WTC11 (cell line): ENCODE results near the gene NCF2. TPM values are rescaled to one million over a fixed set of nuclear protein-coding genes. Genes with fewer than 3 reads are reported as not detected.
A peak's percentile ranks its signal among the peaks of the same experiment; 100 is the strongest.

Source experiments
- ATAC-seq: fragments of 200-7000 bp; cut with Tn5 transposase; 2 replicates; pipeline ENCODE4 v1.10.0; 2021; ENCODE audit warnings: mild to moderate bottlenecking, moderate library complexity
- CTCF ChIA-PET: fragments of 300-600 bp; sonication (Branson Sonifier 250); formaldehyde crosslinking; loops from one replicate; lab custom pipeline; 2021; ENCODE audit warnings: antibody characterized with exemption; lab: Charles Lee
- POLR2A ChIA-PET: fragments of 350-600 bp; sonication (Branson Sonifier 250); formaldehyde crosslinking; loops from one replicate; lab custom pipeline; 2021; ENCODE audit warnings: antibody characterized with exemption; lab: Charles Lee
- DNase-seq: peaks from one replicate; pipeline ENCODE4 v3.0.0; 2021; ENCODE audit warnings: low spot score
- H3K27ac Mint-ChIP-seq: 2 replicates; pipeline ENCODE4 v1.8.0; 2021; ENCODE audit warnings: mixed read lengths
- H3K27me3 Mint-ChIP-seq: 2 replicates; pipeline ENCODE4 v1.8.0; 2021; ENCODE audit warnings: low read depth, mild to moderate bottlenecking, moderate library complexity, mixed read lengths
- H3K36me3 Mint-ChIP-seq: 2 replicates; pipeline ENCODE4 v1.8.0; 2021; ENCODE audit warnings: mixed read lengths
- H3K4me1 Mint-ChIP-seq: 2 replicates; pipeline ENCODE4 v1.8.0; 2022; ENCODE audit warnings: mixed read lengths
- H3K4me3 Mint-ChIP-seq: 2 replicates; pipeline ENCODE4 v1.8.0; 2021; ENCODE audit warnings: mild to moderate bottlenecking, moderate library complexity, mixed read lengths
- H3K9me3 Mint-ChIP-seq: 2 replicates; pipeline ENCODE4 v1.8.0; 2021; ENCODE audit warnings: mixed read lengths
- AR ChIP-seq: fragments of 250-450 bp; sonication (Bioruptor Pico); IDR thresholded peaks from 2 replicates; pipeline ENCODE4 v1.9.0; 2021; ENCODE audit warnings: mild to moderate bottlenecking
- ARID4B ChIP-seq: sonication (generic); formaldehyde crosslinking; IDR thresholded peaks from 2 replicates; pipeline ENCODE4 v1.8.0; 2023; ENCODE audit warnings: missing genetic modification reagents, mild to moderate bottlenecking, borderline replicate concordance
- CREB1 ChIP-seq: sonication (generic); formaldehyde crosslinking; IDR thresholded peaks from 2 replicates; pipeline ENCODE4 v1.8.0; 2023; ENCODE audit warnings: mild to moderate bottlenecking, missing genetic modification reagents
- ELF4 ChIP-seq: sonication (generic); formaldehyde crosslinking; IDR thresholded peaks from 2 replicates; pipeline ENCODE4 v1.8.1; 2022; ENCODE audit warnings: low read depth, mild to moderate bottlenecking, moderate library complexity, missing genetic modification reagents
- FOXJ3 ChIP-seq: sonication (generic); formaldehyde crosslinking; IDR thresholded peaks from 2 replicates; pipeline ENCODE4 v1.9.0; 2021; ENCODE audit warnings: missing genetic modification reagents, mild to moderate bottlenecking, borderline replicate concordance
- FOXP4 ChIP-seq: sonication (generic); formaldehyde crosslinking; IDR thresholded peaks from 2 replicates; pipeline ENCODE4 v1.8.0; 2022; ENCODE audit warnings: mild to moderate bottlenecking, missing genetic modification reagents
- HMGXB4 ChIP-seq: sonication (generic); formaldehyde crosslinking; IDR thresholded peaks from 2 replicates; pipeline ENCODE4 v1.8.1; 2023; ENCODE audit warnings: mild to moderate bottlenecking, moderate library complexity, missing genetic modification reagents
- MLX ChIP-seq: sonication (generic); formaldehyde crosslinking; IDR thresholded peaks from 2 replicates; pipeline ENCODE4 v1.8.1; 2023; ENCODE audit warnings: mild to moderate bottlenecking, missing genetic modification reagents, moderate library complexity
- MYBL2 ChIP-seq: sonication (generic); formaldehyde crosslinking; IDR thresholded peaks from 2 replicates; pipeline ENCODE4 v1.8.1; 2023; ENCODE audit warnings: mild to moderate bottlenecking, moderate library complexity, missing genetic modification reagents
- NFE2L1 ChIP-seq: sonication (generic); formaldehyde crosslinking; IDR thresholded peaks from 2 replicates; pipeline ENCODE4 v1.8.1; 2023; ENCODE audit warnings: missing genetic modification reagents
- RORB ChIP-seq: fragments of 250-450 bp; sonication (Bioruptor Pico); IDR thresholded peaks from 2 replicates; pipeline ENCODE4 v1.9.0; 2021; ENCODE audit warnings: mild to moderate bottlenecking
- TCF7 ChIP-seq: sonication (generic); formaldehyde crosslinking; IDR thresholded peaks from 2 replicates; pipeline ENCODE4 v1.8.0; 2022; ENCODE audit warnings: mild to moderate bottlenecking, low read depth, missing genetic modification reagents, moderate library complexity
- ZNF121 ChIP-seq: sonication (generic); formaldehyde crosslinking; IDR thresholded peaks from 2 replicates; pipeline ENCODE4 v1.8.0; 2023; ENCODE audit warnings: missing genetic modification reagents
- ZNF416 ChIP-seq: fragments of 250-450 bp; sonication (Bioruptor Pico); IDR thresholded peaks from 2 replicates; pipeline ENCODE4 v1.9.0; 2021; ENCODE audit warnings: mild to moderate bottlenecking, inconsistent platforms
- ZNF425 ChIP-seq: fragments of 250-450 bp; sonication (Bioruptor Pico); conservative IDR thresholded peaks from 2 replicates; pipeline ENCODE4 v1.9.0; 2021; ENCODE audit warnings: mild to moderate bottlenecking
- ZNF671 ChIP-seq: fragments of 250-450 bp; sonication (Bioruptor Pico); IDR thresholded peaks from 2 replicates; pipeline ENCODE4 v1.8.0; 2021; ENCODE audit warnings: mild to moderate bottlenecking
- total RNA-seq: library from RNA; stranded (reverse); gene quantifications from 3 replicates; pipeline ENCODE4 v1.2.3, GENCODE V29; 2021

NCF2 gene
- total RNA-seq, 1 experiment from 2014 or later, result 0.52 TPM

GRCh38 chr1:183632114-183632513 is 41.9 kb upstream of the NCF2 start (continued):
- TF ChIP-seq AR (CRISPR knock-in tag) (no peak), CREB1 (CRISPR knock-in tag) (no peak)

GRCh38 chr1:183630748-183631147 is 40.5 kb upstream of the NCF2 start:
- no peak for TF ChIP-seq ZNF671 (CRISPR knock-in tag)
- TF ChIP-seq, all 79 proteins: peak for 0
- H3K4me1 Mint-ChIP-seq, result peaks cover 27% of the 10 kb centered on the region
- ATAC-seq (no peak), DNase-seq (no peak)
- CTCF ChIA-PET, result no interaction called here
- peaks cover 6% of the 10 kb centered on the region for H3K9me3 Mint-ChIP-seq
- H3K4me3 Mint-ChIP-seq, result no peak overlapping the region
- no peaks in the 10 kb centered on the region for H3K27me3 Mint-ChIP-seq
- H3K36me3 Mint-ChIP-seq, result peaks cover 27% of the 10 kb centered on the region
- POLR2A ChIA-PET, result no interaction called here
- H3K27ac Mint-ChIP-seq, result peak overlapping the region; percentile 38

GRCh38 chr1:183628537-183628936 is 38.3 kb upstream of the NCF2 start:
- ChIA-PET CTCF (interaction anchor here (0.8 kb wide), 1 partner anchor 708 kb away, joined by 4 read pairs; no protein-coding TSS in a partner anchor), POLR2A (interaction anchor here (0.6 to 0.7 kb wide), 2 partner anchors 75 to 79 kb away, joined by 3 read pairs; no protein-coding TSS in a partner anchor)
- Mint-ChIP-seq H3K4me3 (no peak overlapping the region), H3K4me1 (peaks cover 18% of the 10 kb centered on the region), H3K27ac (no peak overlapping the region), H3K9me3 (peaks cover 6% of the 10 kb centered on the region), H3K27me3 (no peaks in the 10 kb centered on the region), H3K36me3 (peaks cover 27% of the 10 kb centered on the region)
- no peak for DNase-seq
- no peak for ATAC-seq
- TF ChIP-seq ELF4 (CRISPR knock-in tag) (no peak), FOXJ3 (CRISPR knock-in tag) (no peak), FOXP4 (CRISPR knock-in tag) (no peak), NFE2L1 (CRISPR knock-in tag) (no peak), ZNF416 (CRISPR knock-in tag) (no peak), ARID4B (CRISPR knock-in tag) (no peak), RORB (CRISPR knock-in tag) (no peak), ZNF425 (CRISPR knock-in tag) (no peak), TCF7 (CRISPR knock-in tag) (no peak), MYBL2 (CRISPR knock-in tag) (no peak), ZNF121 (CRISPR knock-in tag) (no peak), AR (CRISPR knock-in tag) (no peak), HMGXB4 (no peak), MLX (no peak)
